HEK293T (cell line): ENCODE results near the gene TRIM71.

Experiments
- CTCF ChIA-PET: fragments of 350-600 bp; formaldehyde crosslinking; extraction: SDS; loops from one replicate; lab custom pipeline; 2021; ENCODE audit warnings: antibody characterized with exemption, inconsistent platforms; lab: Yijun Ruan, JAX
- POLR2A ChIA-PET: fragments of 350-600 bp; formaldehyde crosslinking; extraction: SDS; loops from one replicate; lab custom pipeline; 2020; ENCODE audit warnings: antibody characterized with exemption, inconsistent platforms; lab: Yijun Ruan, JAX
- DNase-seq: peaks from one replicate; pipeline ENCODE4 v3.0.0; 2012; ENCODE audit warnings: mixed read lengths; ENCODE audit errors: extremely low spot score
- SUZ12 ChIP-seq: fragments of 450-650 bp; IDR thresholded peaks from 2 replicates; pipeline ENCODE4 v1.6.1; 2016; ENCODE audit warnings: mild to moderate bottlenecking

TRIM71 gene

GRCh38 chr3:32946973-32947788, 129.4 kb downstream of the TRIM71 start:
- ChIA-PET POLR2A (interaction anchor here (1.2 kb wide), 1 partner anchor 166 kb away, joined by 3 read pairs; no protein-coding TSS in a partner anchor), CTCF (interaction anchor here (0.5 to 3.2 kb wide), 7 partner anchors 9 to 185 kb away, joined by 3 to 18 read pairs (median 3); no protein-coding TSS in a partner anchor)
- DNase-seq = no peak
- no peak for TF ChIP-seq SUZ12
